GM19395 (cell line): ENCODE measurements around the gene CHKA.

Experiments
- ATAC-seq: cut with Tn5 transposase; IDR thresholded peaks from one replicate; pipeline ENCODE4 v1.9.1; 2021; ENCODE audit warnings: mild to moderate bottlenecking, moderate library complexity; ENCODE audit not compliant: unreplicated experiment

CHKA gene

GRCh38 chr11:68074584-68075352 lies 46.4 kb downstream of the CHKA start:
- no peak for ATAC-seq

GRCh38 chr11:68071281-68072048 lies 49.7 kb downstream of the CHKA start:
- no peak for ATAC-seq

GRCh38 chr11:68067991-68068390 lies 53.2 kb downstream of the CHKA start:
- ATAC-seq: no peak

- ATAC-seq: no peak
These were observed 54.4 kb downstream of the CHKA start for GRCh38 chr11:68066742-68067141.

GRCh38 chr11:68065841-68066240 lies 55.3 kb downstream of the CHKA start:
- no peak for ATAC-seq

- no peak for ATAC-seq
These were observed 56.3 kb downstream of the CHKA start for GRCh38 chr11:68064926-68065325.

- no peak for ATAC-seq
These were observed 59.7 kb downstream of the CHKA start for GRCh38 chr11:68061508-68061907.

GRCh38 chr11:68057807-68058206 lies 63.4 kb downstream of the CHKA start:
- no peak for ATAC-seq

- no peak for ATAC-seq
These were observed 64.6 kb downstream of the CHKA start for GRCh38 chr11:68056317-68057285.

GRCh38 chr11:68053981-68054812 lies 67.0 kb downstream of the CHKA start:
- no peak for ATAC-seq

GRCh38 chr11:68053117-68053516 lies 68.1 kb downstream of the CHKA start:
- no peak for ATAC-seq

GRCh38 chr11:68052137-68052873 lies 68.9 kb downstream of the CHKA start:
- ATAC-seq: no peak

GRCh38 chr11:68051191-68052136 lies 69.7 kb downstream of the CHKA start:
- no peak for ATAC-seq

- ATAC-seq: no peak
These were observed 70.8 kb downstream of the CHKA start for GRCh38 chr11:68050371-68050841.

- no peak for ATAC-seq
These were observed 71.4 kb downstream of the CHKA start for GRCh38 chr11:68049509-68050370.

- no peak for ATAC-seq
These were observed 72.3 kb downstream of the CHKA start for GRCh38 chr11:68048681-68049508.
